ENCODE results near the gene PTGIR. TPM values are rescaled to one million over a fixed set of nuclear protein-coding genes. Genes with fewer than 3 reads are reported as not detected.

Gene PTGIR
- total RNA-seq, 1 donor from 2014 or later, result 0.38 TPM

- peaks cover 8% of the 10 kb centered on the region for H3K9me3 Mint-ChIP-seq (ENCODE audit: unreplicated experiment)
- no peak for TF ChIP-seq CTCF (IDR thresholded peaks at IDR 0.05)
- no peak for DNase-seq (ENCODE audit: extremely low spot score, unreplicated experiment)
- H3K27me3 Mint-ChIP-seq (ENCODE audit: unreplicated experiment), result no peaks in the 10 kb centered on the region
- peaks cover 17% of the 10 kb centered on the region for H3K36me3 Mint-ChIP-seq (ENCODE audit: unreplicated experiment)
- peaks cover 37% of the 10 kb centered on the region for H3K4me1 Mint-ChIP-seq (ENCODE audit: unreplicated experiment)
- H3K4me3 Mint-ChIP-seq (ENCODE audit: unreplicated experiment), result peak overlapping the region; percentile 98
- H3K27ac Mint-ChIP-seq (ENCODE audit: unreplicated experiment), result peak overlapping the region; percentile 81
Measured at GRCh38 chr19:46603195-46603637, 21.7 kb downstream of the PTGIR start.

DNA sequence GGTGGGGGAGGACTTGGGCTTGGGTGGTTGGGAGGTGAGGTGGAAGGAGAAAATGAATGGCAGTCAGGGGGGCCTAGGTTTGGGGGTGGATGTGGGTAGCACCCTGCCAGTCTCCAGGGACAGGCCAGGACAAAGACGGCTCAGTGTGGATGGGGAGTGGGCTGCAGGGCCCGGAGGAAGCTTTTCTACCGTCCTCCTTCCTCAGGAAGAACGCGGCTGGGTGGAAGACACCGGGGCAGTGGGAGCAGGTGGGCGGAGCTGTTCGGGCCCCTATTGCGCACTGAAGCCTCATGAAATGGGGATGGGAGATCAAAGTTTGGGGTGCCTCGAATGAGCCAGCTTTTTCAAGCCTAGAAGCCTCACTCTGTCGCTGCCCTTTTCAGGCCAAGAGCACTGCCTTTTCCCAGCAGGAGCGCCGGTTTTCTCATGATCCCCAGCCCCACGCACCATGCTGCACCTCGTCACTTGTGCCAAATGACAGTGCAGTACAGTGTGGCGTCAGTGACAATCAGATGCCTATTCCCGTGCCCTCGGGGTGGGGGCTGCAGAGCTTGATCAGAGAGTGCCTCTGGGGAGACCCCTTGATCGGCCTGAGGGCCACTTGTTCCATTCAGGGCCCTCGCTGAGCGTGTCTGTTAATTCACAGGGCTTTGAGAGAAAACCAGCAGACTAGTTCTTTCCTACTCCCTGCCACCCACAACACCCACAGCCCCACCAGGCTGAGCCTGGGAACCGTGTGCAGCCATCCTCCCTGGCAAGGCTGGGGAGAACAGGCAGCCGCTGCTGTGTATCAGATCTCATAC, 22.3 kb downstream of the PTGIR start:
- no peak for TF ChIP-seq CTCF (IDR thresholded peaks at IDR 0.05)
- Mint-ChIP-seq H3K36me3 (ENCODE audit: unreplicated experiment) (peaks cover 10% of the 10 kb centered on the region), H3K9me3 (ENCODE audit: unreplicated experiment) (peaks cover 10% of the 10 kb centered on the region), H3K27ac (ENCODE audit: unreplicated experiment) (peak overlapping the region; percentile 81), H3K4me1 (ENCODE audit: unreplicated experiment) (peaks cover 37% of the 10 kb centered on the region), H3K27me3 (ENCODE audit: unreplicated experiment) (no peaks in the 10 kb centered on the region), H3K4me3 (ENCODE audit: unreplicated experiment) (peak overlapping the region; percentile 98)
- no peak for DNase-seq (ENCODE audit: extremely low spot score, unreplicated experiment)

DNA sequence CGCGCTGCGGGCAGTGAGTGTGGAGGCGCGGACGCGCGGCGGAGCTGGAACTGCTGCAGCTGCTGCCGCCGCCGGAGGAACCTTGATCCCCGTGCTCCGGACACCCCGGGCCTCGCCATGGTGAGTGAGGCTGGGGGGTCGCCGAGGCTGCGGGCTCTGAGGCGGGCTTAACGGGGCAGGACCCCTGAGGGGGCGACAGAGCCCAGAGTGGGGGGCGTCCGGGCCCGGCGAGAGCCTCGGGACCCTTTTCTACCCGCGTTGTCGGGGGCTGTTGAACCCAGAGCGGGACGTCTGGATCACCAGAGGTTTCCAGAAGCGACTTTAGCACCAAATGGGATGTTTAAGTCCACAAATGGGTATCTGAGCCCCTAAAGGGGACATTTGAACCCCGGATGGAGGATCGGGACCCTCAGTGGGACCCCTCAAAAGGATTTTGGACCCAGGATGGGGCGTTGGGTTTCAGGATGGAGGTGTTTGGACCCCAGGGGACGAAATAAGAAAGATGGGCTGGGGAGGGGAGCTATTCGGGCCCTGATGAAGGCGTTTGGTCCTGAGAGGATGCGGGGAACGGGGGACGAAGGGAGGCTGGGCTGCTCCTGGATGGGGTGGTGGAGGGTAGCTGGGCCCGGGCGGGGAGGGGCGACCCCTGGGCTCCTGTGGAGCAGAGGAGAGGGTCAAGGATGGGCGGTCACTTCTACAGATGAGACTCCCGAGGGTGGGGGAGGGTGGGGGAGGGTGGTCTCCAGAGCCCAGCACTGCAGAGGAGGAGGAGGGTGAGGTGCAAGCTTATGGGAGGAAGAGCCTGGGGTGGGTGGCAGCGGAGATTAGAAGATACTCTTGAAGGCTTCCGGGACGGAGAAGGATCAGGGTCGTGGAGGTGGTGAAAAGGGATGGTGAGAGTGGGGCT, 23.3 kb downstream of the PTGIR start, which contains the start of gene CALM3:
TSS of gene CALM3 (plus strand) at position 13 of the 907 bp plus-strand sequence. CDS start at position 118, 105 bp downstream.
- peaks cover 4% of the 10 kb centered on the region for H3K36me3 Mint-ChIP-seq (ENCODE audit: unreplicated experiment)
- no peaks in the 10 kb centered on the region for H3K27me3 Mint-ChIP-seq (ENCODE audit: unreplicated experiment)
- no peak for TF ChIP-seq CTCF (IDR thresholded peaks at IDR 0.05)
- H3K4me1 Mint-ChIP-seq (ENCODE audit: unreplicated experiment), result peaks cover 37% of the 10 kb centered on the region
- peaks cover 10% of the 10 kb centered on the region for H3K9me3 Mint-ChIP-seq (ENCODE audit: unreplicated experiment)
- no peak for DNase-seq (ENCODE audit: extremely low spot score, unreplicated experiment)
- H3K27ac Mint-ChIP-seq (ENCODE audit: unreplicated experiment), result peak within 1 kb of the TSS; percentile 100
- peak within 1 kb of the TSS; percentile 98 for H3K4me3 Mint-ChIP-seq (ENCODE audit: unreplicated experiment)

GRCh38 chr19:46600384-46601317, 24.2 kb downstream of the PTGIR start:
- Mint-ChIP-seq H3K27me3 (ENCODE audit: unreplicated experiment) (no peaks in the 10 kb centered on the region), H3K4me1 (ENCODE audit: unreplicated experiment) (peaks cover 35% of the 10 kb centered on the region)

More at GRCh38 chr19:46600384-46601317, 24.2 kb downstream of the PTGIR start:
- Mint-ChIP-seq H3K9me3 (ENCODE audit: unreplicated experiment) (peaks cover 10% of the 10 kb centered on the region), H3K4me3 (ENCODE audit: unreplicated experiment) (peak overlapping the region; percentile 98), H3K36me3 (ENCODE audit: unreplicated experiment) (no peaks in the 10 kb centered on the region), H3K27ac (ENCODE audit: unreplicated experiment) (peak overlapping the region; percentile 100)
- peak; percentile 99 for DNase-seq (ENCODE audit: extremely low spot score, unreplicated experiment)
- TF ChIP-seq CTCF (IDR thresholded peaks at IDR 0.05), result no peak
